NK-92 (cell line): ENCODE results near the gene SLC6A12.

Source experiments
- DNase-seq: peaks from one replicate; lab custom pipeline; 2025; ENCODE audit not compliant: unreplicated experiment; lab: John Stamatoyannopoulos, UW

The SLC6A12 gene

DNA sequence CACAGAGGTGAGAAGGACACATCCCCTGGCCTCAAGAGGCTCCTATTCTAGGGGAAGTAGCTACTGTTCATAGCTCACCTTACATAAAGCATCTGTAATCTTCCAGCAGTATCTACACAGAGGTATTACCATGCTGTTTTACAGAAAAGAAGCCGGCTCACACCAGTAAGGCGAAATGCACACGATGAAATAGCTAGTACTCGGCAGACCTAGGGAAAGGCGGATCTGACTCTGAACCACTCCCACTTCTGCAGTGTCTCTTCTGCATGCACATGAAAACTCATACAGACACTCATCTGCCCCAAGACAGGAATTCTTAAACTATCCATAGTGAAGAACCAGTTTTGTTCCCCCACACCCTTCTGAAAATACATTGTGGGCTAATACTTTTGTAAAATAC is 73.8 kb downstream of the SLC6A12 start:
- DNase-seq, result no peak
